Trophoblast cell (in vitro differentiated cells and primary cell): Measurements from ENCODE around the gene INSIG1.
A peak's percentile ranks its signal among the peaks of the same experiment; 100 is the strongest.

ENCODE experiments used
- DNase-seq, 2 donors: peaks; one replicate each; pipeline ENCODE4 v3.0.0-alpha.2; 2016
- H2AFZ ChIP-seq: 2 replicates; pipeline ENCODE4 v1.6.1; 2013; ENCODE audit warnings: low read length, moderate library complexity, mild to moderate bottlenecking; ENCODE audit not compliant: insufficient read depth, poor library complexity
- H2AK5ac ChIP-seq: 2 replicates; pipeline ENCODE4 v1.6.1; 2013; ENCODE audit warnings: mild to moderate bottlenecking, low read length
- H2BK120ac ChIP-seq: 2 replicates; pipeline ENCODE4 v1.6.1; 2013; ENCODE audit warnings: low read length, mild to moderate bottlenecking, moderate library complexity; ENCODE audit not compliant: insufficient read depth, poor library complexity
- H2BK12ac ChIP-seq: 2 replicates; pipeline ENCODE4 v1.6.1; 2013; ENCODE audit warnings: mild to moderate bottlenecking, low read length, moderate library complexity
- H2BK5ac ChIP-seq: 2 replicates; pipeline ENCODE4 v1.6.1; 2013; ENCODE audit warnings: low read length, low read depth, moderate library complexity, mild to moderate bottlenecking; ENCODE audit not compliant: poor library complexity
- H3K14ac ChIP-seq: 2 replicates; pipeline ENCODE4 v1.6.1; 2013; ENCODE audit warnings: mild to moderate bottlenecking, low read length
- H3K18ac ChIP-seq: 2 replicates; pipeline ENCODE4 v1.6.1; 2013; ENCODE audit warnings: mild to moderate bottlenecking, low read length
- H3K23ac ChIP-seq: 2 replicates; pipeline ENCODE4 v1.6.1; 2013; ENCODE audit warnings: low read length
- H3K27ac ChIP-seq: 2 replicates; pipeline ENCODE4 v1.5.1; 2013; ENCODE audit warnings: low read depth, mild to moderate bottlenecking, inconsistent platforms, low read length, moderate library complexity
- H3K27me3 ChIP-seq: 2 replicates; pipeline ENCODE4 v1.6.1; 2013; ENCODE audit warnings: inconsistent platforms, mild to moderate bottlenecking, low read length, moderate library complexity; ENCODE audit not compliant: insufficient read depth
- H3K36me3 ChIP-seq, 2 experiments: 1 replicate in 1 of 2; 2 replicates in 1 of 2; pipeline ENCODE4 v1.6.1; 2013; ENCODE audit warnings: low read length in 2 of 2, mild to moderate bottlenecking in 2 of 2, moderate library complexity in 1 of 2; ENCODE audit not compliant: insufficient read depth in 2 of 2, control insufficient read depth in 1 of 2
- H3K4ac ChIP-seq: 2 replicates; pipeline ENCODE4 v1.6.1; 2013; ENCODE audit warnings: low read depth, mild to moderate bottlenecking, low read length, moderate library complexity
- H3K4me1 ChIP-seq, 2 experiments: 1 replicate in 1 of 2; 2 replicates in 1 of 2; pipeline ENCODE4 v1.6.1; 2013; ENCODE audit warnings: low read length in 2 of 2, mild to moderate bottlenecking in 2 of 2, moderate library complexity in 1 of 2; ENCODE audit not compliant: insufficient read depth in 2 of 2, control insufficient read depth in 1 of 2
- H3K4me2 ChIP-seq: 2 replicates; pipeline ENCODE4 v1.6.1; 2013; ENCODE audit warnings: inconsistent platforms, mild to moderate bottlenecking, low read length, moderate library complexity
- H3K4me3 ChIP-seq: 2 replicates; pipeline ENCODE4 v1.5.1; 2013; ENCODE audit warnings: mild to moderate bottlenecking, low read depth, low read length, inconsistent platforms
- H3K79me1 ChIP-seq: one replicate; pipeline ENCODE4 v1.6.1; 2013; ENCODE audit warnings: low read length
- H3K79me2 ChIP-seq: 2 replicates; pipeline ENCODE4 v1.6.1; 2013; ENCODE audit warnings: low read length, mild to moderate bottlenecking; ENCODE audit not compliant: control insufficient read depth, insufficient read depth, poor library complexity
- H3K9ac ChIP-seq: 2 replicates; pipeline ENCODE4 v1.6.1; 2013; ENCODE audit warnings: mild to moderate bottlenecking, low read length
- H3K9me3 ChIP-seq: 2 replicates; pipeline ENCODE4 v1.6.1; 2013; ENCODE audit warnings: low read depth, mild to moderate bottlenecking, control low read depth, inconsistent platforms, low read length; ENCODE audit not compliant: insufficient read depth
- H4K12ac ChIP-seq: 2 replicates; pipeline ENCODE4 v1.6.1; 2013; ENCODE audit warnings: low read depth, mild to moderate bottlenecking, low read length, moderate library complexity
- H4K8ac ChIP-seq: 2 replicates; pipeline ENCODE4 v1.6.1; 2013; ENCODE audit warnings: low read depth, mild to moderate bottlenecking, low read length, moderate library complexity
- H4K91ac ChIP-seq: one replicate; pipeline ENCODE4 v1.6.1; 2013; ENCODE audit warnings: low read depth, mild to moderate bottlenecking, low read length, moderate library complexity
- WGBS: extraction: QIAGEN DNeasy Blood & Tissue Kit; methylation state at CpG from one replicate; pipeline ENCODE4 v1.1.7; 2013; ENCODE audit warnings: missing lambda C conversion rate; ENCODE audit not compliant: insufficient read length, insufficient coverage; ENCODE audit errors: extremely low coverage; 5-methylcytosine and 5-hydroxymethylcytosine counted together

INSIG1 gene

DNA sequence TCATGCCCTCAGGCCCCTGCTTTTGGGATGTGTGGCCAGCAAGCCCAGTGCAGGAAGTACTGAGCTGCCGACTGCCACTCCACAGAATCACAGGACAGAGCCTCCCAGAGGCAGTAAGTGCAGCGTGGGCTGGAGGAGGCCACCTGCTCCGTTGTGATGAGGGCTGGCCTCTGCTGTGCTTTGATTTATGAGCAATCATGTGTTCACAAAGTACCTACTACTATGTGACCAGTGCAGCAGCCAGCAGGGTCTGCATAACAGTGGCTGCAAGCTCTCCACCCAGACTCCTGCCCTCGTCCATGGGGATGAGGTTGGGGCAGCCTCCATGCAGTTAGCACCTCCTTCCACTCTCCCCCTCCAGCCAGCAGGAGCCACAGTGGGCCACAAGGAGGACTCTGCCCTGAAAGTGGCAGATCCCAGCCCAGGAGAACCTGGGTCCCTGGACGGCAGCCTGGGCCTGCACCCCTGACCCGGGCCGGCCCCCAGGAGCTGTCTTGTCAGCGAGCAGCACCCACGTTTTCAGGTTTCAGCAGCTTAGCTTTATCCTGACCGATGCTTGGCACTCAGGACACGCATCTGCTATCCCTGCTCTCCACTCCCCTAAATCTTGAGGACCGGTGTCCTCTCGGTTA lies 37.7 kb upstream of the INSIG1 start:
- WGBS: no CpG with 5 or more reads among the region's 13 CpGs

DNA sequence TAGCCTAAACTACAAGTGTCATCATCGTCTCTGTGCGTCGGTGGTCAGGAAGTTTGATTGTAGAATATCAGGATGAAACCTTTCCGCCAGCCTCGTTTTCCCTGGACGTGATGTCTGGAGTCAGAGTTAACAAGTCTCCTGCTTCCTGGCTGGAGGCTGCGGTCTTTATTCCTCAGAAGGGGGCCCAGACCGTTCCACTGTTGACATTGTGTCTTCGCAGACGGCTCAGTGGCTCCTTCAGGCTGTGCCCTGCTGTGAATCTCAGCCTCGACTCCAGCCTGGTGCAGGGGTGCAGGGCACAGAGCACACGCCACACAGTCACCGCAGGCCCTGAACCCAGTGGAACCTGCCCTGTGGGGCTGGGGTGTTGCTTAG lies 37.2 kb upstream of the INSIG1 start:
- no peak overlapping the region for H2AK5ac ChIP-seq
- no peak overlapping the region for H4K12ac ChIP-seq
- H3K4ac ChIP-seq: no peak overlapping the region
- no peak overlapping the region for H3K9ac ChIP-seq
- H3K4me1 ChIP-seq: peaks cover 1 to 3% of the 10 kb centered on the region in 2 experiments
- no peak overlapping the region for H3K23ac ChIP-seq
- H2BK12ac ChIP-seq: no peak overlapping the region
- H3K27ac ChIP-seq: no peak overlapping the region
- peaks cover 9% of the 10 kb centered on the region for H3K9me3 ChIP-seq
- H2AFZ ChIP-seq: no peak overlapping the region
- H4K91ac ChIP-seq: no peak overlapping the region
- no peaks in the 10 kb centered on the region for H3K36me3 ChIP-seq
- no peaks in the 10 kb centered on the region for H3K27me3 ChIP-seq
- H3K4me3 ChIP-seq: no peak overlapping the region
- no peak overlapping the region for H4K8ac ChIP-seq
- WGBS: no CpG with 5 or more reads among the region's 13 CpGs
- H3K79me2 ChIP-seq: no peaks in the 10 kb centered on the region
- DNase-seq: no peak
- H3K18ac ChIP-seq: no peak overlapping the region
- H3K79me1 ChIP-seq: no peaks in the 10 kb centered on the region
- H3K4me2 ChIP-seq: no peak overlapping the region
- no peak overlapping the region for H2BK120ac ChIP-seq
- no peak overlapping the region for H3K14ac ChIP-seq
- no peak overlapping the region for H2BK5ac ChIP-seq

More for the DNA sequence above, 37.7 kb upstream of the INSIG1 start:
- Histone ChIP-seq H2BK12ac (no peak overlapping the region), H2BK5ac (no peak overlapping the region), H3K4ac (no peak overlapping the region), H4K12ac (no peak overlapping the region), H3K4me3 (no peak overlapping the region), H2BK120ac (no peak overlapping the region), H3K79me2 (no peaks in the 10 kb centered on the region), H4K91ac (no peak overlapping the region), H3K18ac (no peak overlapping the region), H3K4me2 (no peak overlapping the region), H2AFZ (no peak overlapping the region), H2AK5ac (no peak overlapping the region), H3K27ac (no peak overlapping the region), H3K79me1 (no peaks in the 10 kb centered on the region), H3K23ac (no peak overlapping the region), H3K9ac (no peak overlapping the region), H3K27me3 (no peaks in the 10 kb centered on the region), H3K36me3 (no peaks in the 10 kb centered on the region), H3K4me1 (peaks cover 1 to 3% of the 10 kb centered on the region in 2 experiments), H3K9me3 (peaks cover 9% of the 10 kb centered on the region), H4K8ac (no peak overlapping the region), H3K14ac (no peak overlapping the region)
- DNase-seq: peak in 1 of 2 donors; percentile 13

DNA sequence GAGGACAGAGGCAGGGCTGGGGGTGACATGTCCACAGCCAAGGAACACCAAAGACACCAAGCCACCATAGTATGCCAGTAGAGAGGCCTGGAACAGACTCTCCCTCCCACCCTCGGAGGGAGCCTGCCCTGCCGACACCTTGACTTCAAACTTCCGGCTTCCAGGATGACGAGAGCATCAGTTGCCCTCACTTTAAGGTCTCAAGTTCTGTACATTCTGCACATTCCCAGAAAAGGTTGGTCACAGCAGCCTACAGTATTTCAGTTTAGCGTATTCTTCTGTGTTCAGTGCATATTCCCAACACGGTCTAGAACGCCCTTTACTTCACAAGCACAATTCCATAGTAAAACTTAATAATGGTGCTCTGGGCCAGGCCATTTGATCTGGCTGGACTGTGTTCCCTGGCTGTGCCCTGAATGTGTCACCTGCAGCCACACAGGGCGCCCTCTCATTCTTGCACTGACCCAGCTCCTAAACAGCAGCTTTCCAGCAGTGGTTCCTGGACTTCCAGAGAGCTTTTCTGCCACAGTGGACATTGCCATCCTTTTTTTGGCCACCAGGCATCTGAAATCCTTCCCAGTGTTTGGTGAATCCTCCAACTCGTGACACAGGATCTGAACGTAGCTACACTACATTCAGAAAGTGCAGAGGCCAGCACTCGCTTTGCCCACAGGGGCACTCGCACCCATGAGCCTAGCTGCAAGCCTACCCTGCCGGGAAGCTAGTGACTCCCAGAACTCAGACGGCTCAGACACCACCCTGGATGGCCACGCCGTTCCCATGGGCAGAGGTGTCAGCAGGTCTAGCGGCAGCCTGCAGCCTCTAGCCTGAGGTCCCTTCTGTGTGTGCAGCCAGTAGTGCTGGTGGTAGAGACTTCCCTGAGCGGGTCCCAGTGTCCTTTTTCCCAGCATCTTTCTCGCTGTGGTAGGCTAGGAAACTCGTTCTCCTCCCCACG lies 36.4 kb upstream of the INSIG1 start:
- H3K4ac ChIP-seq: no peak overlapping the region
- H4K12ac ChIP-seq: no peak overlapping the region
- H2BK120ac ChIP-seq: no peak overlapping the region
- WGBS: no CpG with 5 or more reads among the region's 21 CpGs
- no peak overlapping the region for H2BK5ac ChIP-seq
- H3K9ac ChIP-seq: no peak overlapping the region
- H3K27me3 ChIP-seq: no peaks in the 10 kb centered on the region
- H2AK5ac ChIP-seq: no peak overlapping the region
- no peak overlapping the region for H3K23ac ChIP-seq
- H3K18ac ChIP-seq: no peak overlapping the region
- no peak overlapping the region for H4K91ac ChIP-seq
- no peak overlapping the region for H3K4me2 ChIP-seq
- no peaks in the 10 kb centered on the region for H3K79me1 ChIP-seq
- H3K79me2 ChIP-seq: no peaks in the 10 kb centered on the region
- no peak overlapping the region for H4K8ac ChIP-seq
- no peaks in the 10 kb centered on the region for H3K36me3 ChIP-seq
- H3K4me3 ChIP-seq: no peak overlapping the region
- no peak overlapping the region for H3K27ac ChIP-seq
- H3K4me1 ChIP-seq: peaks cover 1 to 3% of the 10 kb centered on the region in 2 experiments
- H2AFZ ChIP-seq: no peak overlapping the region
- H2BK12ac ChIP-seq: no peak overlapping the region
- H3K9me3 ChIP-seq: peaks cover 9% of the 10 kb centered on the region
- no peak overlapping the region for H3K14ac ChIP-seq
- peak; percentile 54 to 79 for DNase-seq

DNA sequence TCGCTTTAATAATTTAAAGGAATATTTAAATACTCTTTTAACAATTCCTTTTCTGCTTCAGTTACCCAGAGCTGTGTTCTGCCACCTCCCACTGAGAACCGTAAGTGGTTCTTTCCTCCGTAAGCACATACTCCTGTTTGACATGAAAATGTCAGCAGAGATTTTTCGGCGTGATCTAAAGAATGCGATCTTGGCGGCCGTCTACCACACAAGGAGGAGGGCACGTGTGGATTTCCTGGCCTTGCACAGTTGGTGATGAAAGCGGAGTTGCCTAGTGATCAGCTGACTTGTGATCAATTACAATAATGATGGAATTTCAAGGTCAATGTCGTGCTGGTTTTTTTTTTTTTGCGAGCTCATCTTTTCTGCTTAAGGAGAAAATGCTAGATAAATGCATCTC lies 35.6 kb upstream of the INSIG1 start:
- peaks cover 1 to 3% of the 10 kb centered on the region in 2 experiments for H3K4me1 ChIP-seq
- no peak overlapping the region for H3K4me2 ChIP-seq
- H3K27ac ChIP-seq: no peak overlapping the region
- H3K36me3 ChIP-seq: no peaks in the 10 kb centered on the region
- no peaks in the 10 kb centered on the region for H3K27me3 ChIP-seq
- no peaks in the 10 kb centered on the region for H3K79me2 ChIP-seq
- no peak overlapping the region for H3K18ac ChIP-seq
- no peak overlapping the region for H4K12ac ChIP-seq
- no peak overlapping the region for H3K14ac ChIP-seq
- no peak overlapping the region for H2BK120ac ChIP-seq
- H4K8ac ChIP-seq: no peak overlapping the region
- H2BK12ac ChIP-seq: no peak overlapping the region
- no peak overlapping the region for H4K91ac ChIP-seq
- WGBS: 100% methylated on average over 1 of the region's 12 CpGs
- H3K23ac ChIP-seq: no peak overlapping the region
- H2BK5ac ChIP-seq: no peak overlapping the region
- H2AK5ac ChIP-seq: no peak overlapping the region
- H3K9me3 ChIP-seq: peaks cover 9% of the 10 kb centered on the region
- no peak overlapping the region for H3K9ac ChIP-seq
- H3K4ac ChIP-seq: no peak overlapping the region
- DNase-seq: peak; percentile 42 to 75
- no peak overlapping the region for H3K4me3 ChIP-seq
- no peak overlapping the region for H2AFZ ChIP-seq
- H3K79me1 ChIP-seq: no peaks in the 10 kb centered on the region
